ENCODE measurements around the gene RUVBL1. TPM values are rescaled to one million over a fixed set of nuclear protein-coding genes. Genes with fewer than 3 reads are reported as not detected.

Gene RUVBL1
- polyA plus RNA-seq, 1 donor: 67.2 TPM

- DNase-seq: no peak
Measured at GRCh38 chr3:128144512-128145187, 21.0 kb upstream of the RUVBL1 start.

- DNase-seq: no peak
Measured at GRCh38 chr3:128143496-128143895, 19.9 kb upstream of the RUVBL1 start.

GRCh38 chr3:128133273-128133883 lies 9.8 kb upstream of the RUVBL1 start:
- no peak for DNase-seq

GRCh38 chr3:128131897-128132646 lies 8.5 kb upstream of the RUVBL1 start:
- no peak for DNase-seq

GRCh38 chr3:128128251-128128650 lies 4.6 kb upstream of the RUVBL1 start:
- DNase-seq: no peak

- no peak for DNase-seq
Measured at GRCh38 chr3:128127236-128127635, 3.6 kb upstream of the RUVBL1 start.

- DNase-seq: no peak
Measured at GRCh38 chr3:128123156-128123537, 465 bp downstream of the RUVBL1 start.

GRCh38 chr3:128122013-128122412 lies 1.6 kb downstream of the RUVBL1 start:
- DNase-seq: no peak

- DNase-seq: no peak
Measured at GRCh38 chr3:128113817-128114794, 9.5 kb downstream of the RUVBL1 start.

- DNase-seq: no peak
Measured at GRCh38 chr3:128112357-128112968, 11.1 kb downstream of the RUVBL1 start.

- DNase-seq: no peak
Measured at GRCh38 chr3:128111147-128111546, 12.5 kb downstream of the RUVBL1 start.

GRCh38 chr3:128107834-128108233 lies 15.8 kb downstream of the RUVBL1 start:
- no peak for DNase-seq

- DNase-seq: no peak
Measured at GRCh38 chr3:128103136-128103676, 20.4 kb downstream of the RUVBL1 start.

- no peak for DNase-seq
Measured at GRCh38 chr3:128100638-128101037, 23.0 kb downstream of the RUVBL1 start.

GRCh38 chr3:128100161-128100560 lies 23.5 kb downstream of the RUVBL1 start:
- no peak for DNase-seq

GRCh38 chr3:128098234-128098633 lies 25.4 kb downstream of the RUVBL1 start:
- no peak for DNase-seq

- DNase-seq: peak; percentile 72
Measured at GRCh38 chr3:128095222-128095703, 28.3 kb downstream of the RUVBL1 start.

- no peak for DNase-seq
Measured at GRCh38 chr3:128094295-128095151, 29.1 kb downstream of the RUVBL1 start.

GRCh38 chr3:128091586-128091985 lies 32.0 kb downstream of the RUVBL1 start:
- DNase-seq: no peak

GRCh38 chr3:128089135-128089534 lies 34.5 kb downstream of the RUVBL1 start:
- no peak for DNase-seq
